ENCODE data around the gene TCF12.
"Not testable (repeated sequence)": the region's sequence is repeated elsewhere in the genome, so short reads cannot be mapped to it uniquely, and the experiment has no call there.

Gene TCF12

DNA sequence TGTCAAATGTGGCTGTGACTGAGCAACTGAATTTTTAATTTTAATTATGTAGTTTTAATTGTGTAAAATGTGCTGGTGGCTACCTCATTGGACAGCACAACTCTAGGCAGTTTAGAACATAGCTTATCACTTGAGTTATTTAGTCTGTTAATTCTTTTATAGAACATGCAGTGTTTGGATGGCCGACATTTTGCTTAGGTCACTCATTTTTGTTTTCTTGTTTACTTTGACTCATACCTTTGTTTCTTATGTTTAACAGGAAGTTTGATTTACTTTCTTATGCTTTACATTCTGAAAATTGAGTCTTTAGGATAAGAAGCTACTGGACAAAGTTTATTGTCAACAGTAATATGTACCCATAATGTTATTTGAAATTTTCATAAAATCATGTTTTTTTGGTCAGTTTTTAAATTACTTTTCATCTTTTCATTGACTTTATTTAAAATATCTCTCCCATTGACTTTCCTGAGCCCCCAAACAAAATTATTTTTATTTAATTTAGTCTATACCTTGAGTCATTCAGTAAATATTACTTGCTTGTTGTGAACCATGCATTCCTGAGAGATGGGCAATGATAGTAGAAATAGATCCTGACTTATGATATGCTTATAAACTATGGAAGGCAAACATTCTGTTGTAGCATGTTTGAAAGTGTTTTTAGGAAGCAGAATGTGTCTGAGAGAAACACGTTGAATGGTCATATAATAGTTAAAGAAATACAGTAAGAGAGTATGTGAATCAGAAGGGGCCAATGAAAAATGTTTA lies 60.6 kb downstream of the TCF12 start:
- no peak for DNase-seq (ENCODE audit: low read depth)

DNA sequence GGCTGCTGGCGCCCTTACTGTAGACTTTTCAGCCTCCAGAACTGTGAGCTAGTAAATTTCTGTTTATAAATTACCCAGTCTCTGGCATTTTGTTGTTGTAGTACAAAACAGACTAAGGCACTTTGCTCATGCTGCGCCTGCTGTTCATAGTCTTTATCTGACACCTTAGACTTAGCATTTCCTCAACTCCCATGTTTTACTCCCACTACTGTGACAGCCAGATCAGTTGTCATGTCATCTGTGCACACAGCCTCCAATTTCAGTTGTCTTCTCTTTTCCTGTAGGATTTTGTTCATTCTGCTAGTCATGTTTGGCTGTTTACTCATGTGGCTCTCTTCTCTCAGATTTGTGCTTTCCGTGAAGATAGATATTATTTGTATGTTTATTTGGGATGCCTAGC lies 62.0 kb downstream of the TCF12 start:
- DNase-seq (ENCODE audit: low read depth) = no peak

DNA sequence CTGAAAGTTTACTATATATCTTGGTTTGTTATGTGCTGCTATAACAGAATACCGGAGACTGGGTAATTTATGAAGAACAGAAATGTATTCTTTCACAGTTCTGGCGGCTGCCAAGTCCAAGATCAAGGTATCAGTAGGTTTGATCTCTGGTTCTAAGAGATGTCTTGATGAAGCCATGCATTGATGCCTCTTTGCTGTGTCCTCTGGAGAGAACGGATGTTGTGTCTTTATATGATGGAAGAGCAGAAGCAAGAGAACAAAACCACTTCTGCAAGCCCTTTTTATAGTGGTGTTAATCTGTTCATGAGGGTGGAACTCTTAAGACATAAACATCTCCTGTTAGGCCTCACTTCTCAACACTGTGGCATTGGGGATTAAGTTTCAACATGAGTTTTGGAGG lies 62.7 kb downstream of the TCF12 start:
- DNase-seq (ENCODE audit: low read depth) = no peak

DNA sequence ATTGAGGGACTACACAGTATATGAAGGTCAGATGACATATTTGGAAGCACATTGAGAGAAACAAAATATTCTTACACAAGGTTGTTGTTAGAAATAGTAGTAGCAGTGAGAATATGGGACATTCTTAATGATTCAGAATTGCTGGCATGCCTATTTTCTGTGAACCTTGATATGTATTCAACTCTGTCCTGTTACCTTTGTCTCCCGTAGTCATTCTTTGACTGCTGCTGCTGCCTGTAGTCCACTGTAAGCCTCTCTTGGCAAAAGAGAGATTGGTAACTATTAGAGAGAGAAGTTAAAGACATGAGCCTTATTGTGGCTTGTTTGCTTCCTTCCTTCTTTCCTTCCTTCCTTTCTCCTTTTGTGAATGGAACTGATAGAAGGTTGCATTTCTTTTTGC lies 64.5 kb downstream of the TCF12 start:
- DNase-seq (ENCODE audit: low read depth) = no peak

DNA sequence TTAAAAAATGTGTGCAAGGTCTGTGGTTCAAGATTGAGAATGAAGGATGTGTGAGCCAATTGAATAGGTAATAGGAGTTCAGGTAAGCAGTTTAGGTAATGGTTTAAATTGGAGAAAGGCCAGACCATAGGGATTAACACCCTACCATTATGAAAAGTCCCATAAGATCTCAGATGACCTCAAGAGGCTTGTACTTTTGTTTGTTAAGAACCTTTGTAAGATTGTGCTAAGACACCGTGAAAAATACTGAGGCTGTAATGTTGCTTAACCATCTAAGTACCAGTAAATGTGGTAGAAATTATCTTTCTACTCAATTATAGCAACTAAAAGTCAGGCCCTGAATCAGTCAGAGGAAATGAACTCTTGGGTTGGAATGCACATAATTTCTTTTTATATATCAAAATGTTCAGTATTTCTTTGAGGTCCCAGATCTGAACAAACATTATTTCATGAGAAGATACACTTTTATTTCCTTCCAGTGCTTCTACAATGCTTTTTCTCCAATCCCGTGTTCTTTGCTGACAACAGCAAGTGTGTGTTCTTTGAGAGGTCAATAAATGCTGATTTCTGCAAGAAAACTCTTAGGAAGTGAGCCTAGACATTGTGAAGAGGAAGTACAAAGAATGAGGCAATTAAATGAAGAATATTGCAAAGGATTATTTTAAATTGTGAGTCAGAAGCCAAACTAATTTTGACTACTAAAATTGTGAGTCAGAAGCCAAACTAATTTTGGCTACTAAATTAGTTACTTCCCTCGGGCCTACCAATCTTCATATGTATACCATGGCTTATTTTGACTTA lies 66.4 kb downstream of the TCF12 start:
- DNase-seq (ENCODE audit: low read depth) = no peak

DNA sequence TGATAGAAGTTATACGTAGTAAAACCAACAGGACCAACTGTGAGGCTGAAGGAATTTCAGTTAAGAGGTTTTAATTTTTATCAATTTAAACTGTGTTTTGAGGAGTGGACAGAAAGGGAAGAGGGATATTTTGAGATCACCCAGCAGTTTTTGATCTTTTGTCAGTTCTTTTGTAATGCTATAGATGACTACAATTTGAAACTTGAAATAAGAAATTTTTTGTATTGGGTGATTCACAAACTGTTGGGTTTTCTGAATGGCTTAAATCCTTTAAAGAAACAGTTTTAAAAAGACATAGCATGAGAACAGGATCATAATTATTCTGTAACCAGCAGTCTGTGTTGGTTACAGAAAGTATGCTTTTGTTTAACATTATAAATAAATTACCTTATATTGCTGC lies 67.4 kb downstream of the TCF12 start:
- no peak for DNase-seq (ENCODE audit: low read depth)

DNA sequence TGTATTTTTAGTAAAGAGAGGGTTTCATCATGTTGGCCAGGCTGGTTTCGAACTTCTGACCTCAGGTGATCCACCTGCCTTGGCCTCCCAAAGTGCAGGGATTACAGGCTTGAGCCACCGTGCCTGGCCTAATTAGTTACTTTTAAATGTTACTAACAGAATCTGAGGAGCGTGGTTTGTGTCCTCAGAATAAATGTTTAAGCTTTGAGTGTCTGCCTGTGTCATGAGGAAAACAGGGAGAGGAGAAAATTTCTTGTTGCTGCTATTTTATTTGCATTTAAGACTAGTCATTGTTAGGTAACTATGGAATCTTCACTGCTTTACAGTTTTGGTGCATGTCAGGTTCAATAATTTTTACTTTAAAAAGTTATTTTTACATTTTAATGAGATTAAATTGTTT lies 68.8 kb downstream of the TCF12 start:
- no peak for DNase-seq (ENCODE audit: low read depth)

DNA sequence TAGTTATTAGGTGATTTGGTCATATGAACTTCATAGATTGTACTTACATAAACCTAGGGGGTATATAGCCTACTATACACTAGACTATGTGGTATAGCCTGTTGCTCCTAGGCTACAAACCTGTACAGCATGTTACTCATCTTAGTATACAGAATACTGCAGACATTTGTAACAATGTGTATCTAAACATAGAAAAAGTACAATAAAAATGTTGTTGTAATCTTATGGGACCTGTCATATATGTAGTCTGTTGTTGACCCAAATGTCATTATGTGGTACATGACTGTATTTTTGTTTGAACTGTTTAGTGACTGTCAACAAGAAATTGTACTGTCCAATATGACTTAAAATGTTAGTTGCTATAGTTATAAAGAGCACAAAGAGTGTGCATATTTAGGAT lies 69.8 kb downstream of the TCF12 start:
- no peak for DNase-seq (ENCODE audit: low read depth)

DNA sequence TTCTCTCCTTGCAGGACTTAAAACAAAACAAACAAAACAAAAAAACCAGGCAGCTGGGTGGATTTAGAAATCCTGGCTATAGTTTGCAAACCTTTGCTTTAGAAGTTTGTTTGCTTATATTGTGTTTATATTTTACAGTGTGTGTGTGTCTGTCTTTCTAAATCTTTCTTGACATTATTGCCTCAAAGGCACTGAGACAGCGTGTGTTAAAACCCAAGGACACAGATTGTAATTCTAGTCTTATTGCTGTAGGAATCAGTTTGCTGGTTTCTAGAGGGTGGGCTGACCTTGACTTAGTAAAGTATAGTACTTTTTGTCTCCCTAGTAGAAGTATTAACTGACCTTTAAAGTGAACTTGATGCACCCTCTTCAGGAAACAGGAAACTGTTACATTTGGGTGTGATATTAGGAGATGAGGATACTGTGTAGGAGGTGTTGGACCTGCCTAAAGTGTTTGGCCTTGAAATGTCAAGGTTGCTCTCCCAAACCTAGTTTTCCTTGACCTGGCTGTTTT lies 71.0 kb downstream of the TCF12 start:
- DNase-seq (ENCODE audit: low read depth) = no peak

DNA sequence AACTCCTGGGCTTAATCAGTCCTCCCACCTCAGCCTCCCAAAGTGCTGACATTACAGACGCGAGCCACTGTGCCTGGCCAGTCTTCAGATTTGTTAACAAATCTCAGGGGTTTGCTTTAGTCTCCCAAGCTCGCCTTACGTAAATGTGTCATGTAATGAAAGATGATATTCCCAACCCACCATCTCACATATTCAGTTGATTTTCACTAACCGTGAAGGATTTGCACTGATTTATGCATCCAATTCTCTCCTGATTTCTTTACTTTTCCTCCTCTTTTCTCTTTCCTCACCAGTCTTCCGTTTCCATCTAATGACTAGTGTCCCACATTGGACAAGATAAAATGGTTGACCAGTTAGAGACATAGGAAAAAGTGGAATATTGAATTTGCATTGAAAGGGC lies 72.6 kb downstream of the TCF12 start:
- no peak for DNase-seq (ENCODE audit: low read depth)

DNA sequence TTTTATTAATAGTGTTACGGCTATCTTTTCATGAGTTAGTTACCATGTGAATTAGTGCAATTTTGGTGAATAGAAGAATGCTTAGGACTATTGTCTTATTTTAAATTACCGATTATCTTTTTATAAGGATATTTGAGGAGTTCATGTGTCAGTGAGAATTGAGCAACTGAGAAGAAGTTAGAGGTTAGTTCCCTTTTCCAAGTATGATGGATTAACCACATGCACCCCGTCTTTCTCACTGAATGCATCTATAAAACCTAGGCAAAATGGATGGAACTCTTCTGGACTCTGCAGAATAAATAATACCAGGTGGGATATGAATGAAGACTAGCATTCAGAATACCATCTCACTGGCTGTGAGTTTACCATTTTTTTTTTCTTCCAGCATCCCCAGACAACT lies 74.3 kb downstream of the TCF12 start:
- DNase-seq (ENCODE audit: low read depth) = no peak

DNA sequence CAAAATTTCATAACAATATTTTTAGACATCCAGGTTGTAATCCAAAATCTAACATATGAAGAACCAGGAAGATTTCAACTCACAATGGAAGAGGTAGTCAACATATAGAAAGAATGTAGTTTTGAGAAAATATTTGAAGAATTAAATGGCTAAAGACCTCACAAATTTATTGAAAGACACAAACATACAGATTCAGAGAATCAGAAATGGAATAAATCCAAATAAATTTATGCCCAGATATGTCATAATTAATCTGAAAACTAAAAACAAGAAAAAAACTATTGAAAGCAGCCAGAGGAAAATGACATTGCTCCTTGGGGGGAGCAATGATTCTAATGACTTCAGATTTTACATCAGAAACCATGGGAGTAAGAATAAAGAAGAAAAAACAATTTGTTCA lies 75.8 kb downstream of the TCF12 start:
- DNase-seq (ENCODE audit: low read depth) = no peak

DNA sequence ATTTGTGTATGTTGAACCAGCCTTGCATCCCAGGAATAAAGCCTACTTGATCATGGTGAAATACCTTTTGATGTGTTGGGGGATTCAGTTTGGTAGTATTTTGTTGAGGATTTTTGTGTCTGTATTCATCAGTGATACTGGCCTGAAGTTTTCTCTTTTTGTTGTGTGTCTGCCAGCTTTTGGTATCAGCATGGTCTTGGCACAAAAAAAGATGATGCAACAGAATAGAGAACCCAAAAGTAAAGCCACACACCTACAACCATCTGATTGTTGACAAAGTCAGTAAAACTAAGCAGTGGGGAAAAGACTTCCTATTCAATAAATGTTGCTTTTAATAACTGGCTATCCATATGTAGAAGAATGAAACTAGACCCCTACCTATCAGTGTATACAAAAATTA lies 77.6 kb downstream of the TCF12 start:
- DNase-seq (ENCODE audit: low read depth) = no peak

DNA sequence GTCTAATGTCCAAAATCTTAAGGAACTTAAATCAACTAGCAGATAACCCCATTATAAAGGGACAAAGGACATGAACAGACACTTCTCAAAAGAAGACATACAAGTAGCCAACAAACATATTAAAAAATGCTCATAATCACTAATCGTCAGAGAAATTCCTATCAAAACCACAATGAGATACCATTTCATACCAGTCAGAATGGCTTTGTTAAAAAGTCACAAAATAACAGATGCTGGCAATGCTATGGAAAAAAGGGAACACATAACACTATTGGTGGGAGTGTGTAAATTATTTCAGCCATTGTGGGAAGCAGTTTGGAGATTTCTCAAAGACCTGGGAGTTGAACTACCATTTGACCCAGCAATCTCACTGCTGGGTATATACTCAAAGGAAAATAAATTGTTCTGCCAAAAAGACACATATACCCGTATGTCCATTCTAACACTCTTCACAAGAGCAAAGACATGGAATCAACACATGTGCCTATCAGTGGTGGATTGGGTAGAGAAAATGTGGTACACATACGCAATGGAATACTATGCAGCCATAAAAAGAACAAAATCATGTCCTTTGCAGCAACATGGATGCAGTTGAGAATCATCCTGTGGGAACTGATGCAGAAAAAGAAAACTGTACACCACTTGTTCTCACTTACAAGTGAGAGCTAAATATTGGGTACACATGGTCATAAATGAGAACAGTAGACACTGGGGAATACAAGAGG lies 78.5 kb downstream of the TCF12 start:
- no peak for DNase-seq (ENCODE audit: low read depth)

DNA sequence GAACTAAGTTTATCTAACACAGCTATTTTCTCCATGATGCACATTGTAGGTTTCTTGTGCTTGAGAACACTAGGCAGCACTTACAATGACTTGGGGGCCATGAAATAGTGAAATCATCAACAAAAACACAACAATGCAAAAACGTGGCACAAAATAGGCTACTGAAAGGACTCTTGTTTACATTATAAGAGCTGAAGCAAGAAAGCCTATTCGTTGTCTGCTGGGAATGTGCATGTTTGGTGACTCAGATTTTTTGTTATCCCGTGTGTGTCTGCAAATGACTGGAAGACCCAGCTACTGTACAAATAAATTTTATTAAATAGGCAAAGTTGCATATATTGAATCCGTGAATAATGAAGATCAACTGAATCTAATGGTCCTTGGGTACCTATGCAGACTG lies 85.0 kb downstream of the TCF12 start:
- DNase-seq (ENCODE audit: low read depth) = no peak

DNA sequence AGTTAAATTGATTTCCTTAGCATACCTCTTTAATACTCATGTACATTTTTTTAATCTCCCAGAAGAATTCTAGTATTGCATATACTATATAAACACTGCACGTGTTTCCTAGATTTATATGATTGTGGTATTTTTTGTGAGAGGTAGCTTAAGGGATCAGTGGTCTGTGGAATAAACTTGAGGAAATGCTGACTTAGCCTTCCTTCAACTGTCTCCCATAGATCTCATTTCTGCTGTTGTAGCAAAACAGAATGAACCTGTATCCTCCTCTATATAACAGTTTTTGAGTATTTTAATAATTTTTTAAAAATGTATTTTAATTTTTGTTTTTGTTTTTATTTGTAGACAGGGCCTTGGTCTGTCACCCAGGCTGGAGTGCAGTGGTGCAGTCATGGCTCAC lies 86.8 kb downstream of the TCF12 start:
- DNase-seq (ENCODE audit: low read depth) = no peak

DNA sequence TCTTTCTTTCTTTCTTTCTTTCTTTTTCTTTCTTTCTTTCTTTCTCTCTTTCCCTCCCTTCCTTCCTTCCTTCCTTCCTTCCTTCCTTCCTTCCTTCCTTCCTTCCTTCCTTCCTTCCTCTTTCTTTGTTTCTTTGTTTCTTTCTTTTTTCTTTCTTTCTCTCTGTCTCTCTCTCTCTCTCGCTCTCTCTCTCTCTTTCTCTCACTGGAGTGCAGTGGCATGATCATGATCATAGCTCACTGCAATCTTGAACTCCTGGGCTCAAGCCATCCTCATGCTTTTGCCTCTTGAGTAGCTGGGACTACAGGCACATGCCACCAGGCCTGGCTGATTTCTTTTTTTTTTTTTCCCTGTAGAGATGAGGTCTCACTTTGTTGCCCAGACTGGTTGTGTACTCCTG lies 89.4 kb downstream of the TCF12 start:
- not testable (repeated sequence) for DNase-seq (ENCODE audit: low read depth)

DNA sequence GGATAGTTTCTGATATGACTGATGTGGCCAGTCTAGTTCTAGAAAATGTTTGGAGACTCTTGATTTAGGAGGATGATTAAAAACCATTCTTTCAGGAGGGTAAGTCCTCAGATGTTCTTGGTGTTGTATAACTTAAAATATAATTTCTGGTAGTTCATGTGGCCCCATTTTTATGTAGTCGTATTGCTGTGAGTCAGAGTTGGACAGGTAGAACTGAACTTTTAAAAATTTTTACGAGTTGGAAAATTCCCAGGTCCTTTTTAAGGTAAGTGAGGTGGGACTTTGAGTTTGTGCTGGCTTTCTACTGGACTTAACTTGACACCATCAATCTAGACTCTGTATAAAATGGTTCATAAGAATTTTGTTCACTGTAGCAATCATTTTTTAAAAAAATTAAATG lies 92.3 kb downstream of the TCF12 start:
- no peak for DNase-seq (ENCODE audit: low read depth)

DNA sequence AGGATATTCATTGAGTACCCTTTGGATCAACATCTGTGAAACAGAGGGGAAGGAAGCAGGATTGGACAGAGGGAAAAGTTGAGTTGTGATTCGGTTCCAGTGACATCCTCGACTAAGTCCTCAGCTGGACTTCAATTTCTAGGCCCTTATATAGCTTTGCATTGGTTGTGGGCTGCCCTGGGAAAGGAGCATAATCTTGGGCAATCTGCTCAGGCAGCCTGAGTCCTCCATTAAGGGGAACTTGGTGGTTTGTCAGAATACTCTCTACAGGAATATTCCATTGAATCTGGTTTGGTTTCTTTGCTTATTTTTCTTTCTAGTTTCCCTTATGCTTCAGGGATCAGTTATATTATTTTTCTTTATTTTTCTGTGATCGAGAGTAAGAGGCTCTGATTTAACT lies 94.1 kb downstream of the TCF12 start:
- no peak for DNase-seq (ENCODE audit: low read depth)

DNA sequence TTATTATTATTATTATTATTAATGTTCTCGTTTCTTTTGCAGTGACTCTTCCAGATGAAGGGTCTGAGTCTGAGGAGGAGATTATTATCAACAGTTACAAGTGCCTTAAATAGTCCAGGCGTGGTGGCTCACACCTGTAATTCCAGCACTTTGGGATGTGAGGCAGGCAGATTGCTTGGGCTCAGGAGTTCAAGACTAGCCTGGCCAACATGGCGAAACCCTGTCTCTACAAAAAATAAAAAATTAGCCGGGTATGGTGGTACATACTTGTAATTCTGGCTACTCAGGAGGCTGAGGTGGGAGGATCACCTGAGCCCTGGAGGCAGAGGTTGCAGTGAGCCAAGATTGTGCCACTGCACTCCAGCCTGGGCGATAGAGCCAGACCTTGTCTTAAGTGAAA lies 96.5 kb downstream of the TCF12 start:
- DNase-seq (ENCODE audit: low read depth) = not testable (repeated sequence)

DNA sequence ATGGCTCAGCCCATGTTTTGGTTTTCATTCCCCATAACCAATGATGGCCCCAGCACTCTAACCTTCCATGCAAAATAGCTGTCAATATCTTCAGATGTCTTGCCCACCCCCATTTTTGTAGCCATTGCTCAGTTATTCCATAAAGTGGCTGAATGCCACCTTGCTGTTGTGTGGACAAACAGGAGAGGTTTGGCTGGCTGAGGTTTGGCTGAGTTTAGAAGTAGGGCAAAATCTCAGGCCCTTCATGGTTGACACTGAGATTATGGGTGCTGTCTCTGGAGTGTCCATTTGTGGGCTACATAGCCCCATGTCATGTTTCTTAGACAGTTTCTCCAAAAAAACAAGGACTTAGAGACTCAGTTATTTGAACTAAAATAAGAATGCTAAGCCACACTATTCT lies 96.9 kb downstream of the TCF12 start:
- no peak for DNase-seq (ENCODE audit: low read depth)

DNA sequence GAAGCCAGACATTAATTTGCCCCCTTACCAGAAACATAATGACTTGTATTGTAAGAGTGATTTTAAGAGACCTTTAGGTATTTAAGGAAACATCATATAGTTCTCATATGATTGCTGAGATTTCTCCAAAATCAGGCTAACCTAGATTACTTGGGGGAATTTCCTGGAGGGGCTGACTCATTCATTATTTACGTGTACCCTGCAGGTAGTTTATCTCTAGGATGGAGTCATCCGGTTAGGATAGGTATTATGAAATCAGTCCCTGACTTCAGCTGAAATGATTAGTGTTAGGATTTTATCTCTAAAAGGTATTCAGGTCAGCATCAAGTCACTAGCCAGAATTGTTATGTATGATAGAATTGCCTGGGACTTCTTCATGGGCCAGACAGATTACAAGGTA lies 97.5 kb downstream of the TCF12 start:
- no peak for DNase-seq (ENCODE audit: low read depth)

DNA sequence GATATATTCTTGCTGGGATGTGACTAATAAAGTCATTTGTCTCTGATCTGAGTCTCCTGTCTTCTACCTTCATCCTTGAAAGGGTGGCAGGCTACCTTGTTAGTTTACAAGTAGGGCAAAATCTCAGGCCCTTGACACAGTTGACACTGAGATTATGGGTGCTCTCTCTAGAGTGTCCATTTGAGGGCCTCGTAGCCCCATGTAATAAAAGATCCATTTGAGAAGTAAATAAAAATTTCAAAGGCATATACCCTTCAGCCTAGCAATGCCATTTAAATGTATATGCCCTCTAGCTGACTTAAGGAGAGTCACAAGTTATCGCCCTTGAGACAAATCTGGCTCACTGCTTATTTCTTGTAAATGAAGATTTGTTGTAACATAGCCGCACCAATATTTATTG lies 98.6 kb downstream of the TCF12 start:
- DNase-seq (ENCODE audit: low read depth) = no peak
